ENCODE data around the gene VPS54.
A peak's percentile ranks its signal among the peaks of the same experiment; 100 is the strongest.

Gene VPS54

DNA sequence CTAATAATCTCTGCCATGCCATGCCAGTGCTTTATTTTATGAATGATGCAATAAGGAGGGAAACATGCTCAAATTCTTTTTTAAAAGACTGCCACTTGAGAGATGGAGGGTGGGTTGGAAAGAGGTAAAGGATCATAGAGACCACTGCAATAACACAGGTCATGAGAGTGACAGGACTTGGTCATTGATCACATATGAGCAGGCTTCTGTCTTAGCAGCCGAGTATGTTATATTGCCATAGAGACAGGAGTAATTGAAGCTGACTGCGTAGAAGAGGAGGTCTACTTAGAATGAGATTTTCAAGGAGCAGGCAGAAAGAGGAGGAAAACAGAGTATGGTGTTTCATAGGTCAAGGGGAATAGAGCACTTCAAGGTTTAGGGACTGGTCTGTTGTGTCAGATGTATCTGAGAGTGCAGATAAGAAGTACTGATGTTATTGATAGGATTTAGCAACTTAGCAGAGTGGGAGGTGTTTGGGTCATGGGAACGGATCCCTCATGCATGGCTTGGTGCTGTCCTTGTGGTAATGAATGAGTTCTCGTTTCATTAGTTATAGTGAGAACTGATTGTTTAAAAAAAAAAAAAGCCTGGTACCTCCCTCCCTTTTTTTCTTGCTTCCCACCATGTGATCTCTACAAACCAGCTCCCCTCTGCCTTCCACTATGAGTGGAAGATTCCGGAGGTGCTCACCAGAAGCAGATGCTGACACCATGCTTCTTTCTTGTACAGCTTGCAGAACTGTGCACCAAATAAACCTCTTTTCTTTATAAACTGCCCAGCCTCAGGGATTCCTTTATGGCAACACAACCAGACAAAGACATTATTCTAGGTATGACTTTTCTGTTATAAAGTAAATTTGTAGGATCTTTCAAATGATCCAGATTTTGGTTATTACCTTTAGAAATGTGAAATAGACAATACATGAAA, 144.8 kb downstream of the VPS54 start:
- H3K4me3 ChIP-seq (replicated peaks in 1 of 2; ENCODE audit: low read depth in 2 of 2, low read length in 2 of 2): no peak overlapping the region
- DNase-seq (ENCODE audit: low read depth in 2 of 2): no peak
- TF ChIP-seq, protein P1, sequence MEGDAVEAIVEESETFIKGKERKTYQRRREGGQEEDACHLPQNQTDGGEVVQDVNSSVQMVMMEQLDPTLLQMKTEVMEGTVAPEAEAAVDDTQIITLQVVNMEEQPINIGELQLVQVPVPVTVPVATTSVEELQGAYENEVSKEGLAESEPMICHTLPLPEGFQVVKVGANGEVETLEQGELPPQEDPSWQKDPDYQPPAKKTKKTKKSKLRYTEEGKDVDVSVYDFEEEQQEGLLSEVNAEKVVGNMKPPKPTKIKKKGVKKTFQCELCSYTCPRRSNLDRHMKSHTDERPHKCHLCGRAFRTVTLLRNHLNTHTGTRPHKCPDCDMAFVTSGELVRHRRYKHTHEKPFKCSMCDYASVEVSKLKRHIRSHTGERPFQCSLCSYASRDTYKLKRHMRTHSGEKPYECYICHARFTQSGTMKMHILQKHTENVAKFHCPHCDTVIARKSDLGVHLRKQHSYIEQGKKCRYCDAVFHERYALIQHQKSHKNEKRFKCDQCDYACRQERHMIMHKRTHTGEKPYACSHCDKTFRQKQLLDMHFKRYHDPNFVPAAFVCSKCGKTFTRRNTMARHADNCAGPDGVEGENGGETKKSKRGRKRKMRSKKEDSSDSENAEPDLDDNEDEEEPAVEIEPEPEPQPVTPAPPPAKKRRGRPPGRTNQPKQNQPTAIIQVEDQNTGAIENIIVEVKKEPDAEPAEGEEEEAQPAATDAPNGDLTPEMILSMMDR (IDR thresholded peaks at IDR 0.05; ENCODE audit: low read depth, low read length): no peak

DNA sequence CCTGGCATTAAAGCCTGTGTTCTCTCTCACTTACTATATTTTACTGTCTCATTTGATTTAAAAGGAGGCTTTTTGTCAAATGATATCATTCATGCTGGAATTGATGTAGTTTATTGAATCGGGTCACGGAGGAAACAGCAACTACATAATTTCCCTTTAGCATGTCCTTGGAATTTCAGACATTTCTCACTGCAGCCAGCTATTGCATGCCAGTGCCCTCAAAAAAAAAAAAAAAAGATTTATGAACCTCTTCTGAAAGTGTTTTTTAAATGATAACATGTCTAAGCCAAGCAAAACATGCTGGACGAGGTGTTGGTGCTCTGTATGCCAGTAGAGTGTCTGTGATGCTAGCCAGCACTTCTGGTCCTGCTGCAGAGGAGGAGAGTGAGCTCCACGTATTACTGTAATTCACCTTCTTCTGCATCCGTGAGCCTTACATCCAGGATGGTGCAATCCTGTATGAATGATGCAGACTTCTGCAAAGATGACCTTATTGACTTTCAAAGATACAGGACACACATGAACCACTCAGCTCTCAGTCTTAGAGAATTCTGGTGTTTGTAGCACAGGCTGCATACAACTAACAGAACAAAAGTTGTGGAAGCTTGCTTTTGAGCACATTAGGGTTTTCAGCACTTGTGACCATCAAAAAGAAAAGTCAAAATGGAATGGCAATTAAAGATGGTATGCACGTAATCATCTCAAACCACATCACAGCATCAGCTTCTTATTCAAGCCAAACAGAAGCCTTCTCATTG, 146.5 kb downstream of the VPS54 start:
- DNase-seq (ENCODE audit: low read depth in 2 of 2): peak in 1 of 2 donors; percentile 40
- H3K4me3 ChIP-seq (replicated peaks in 1 of 2; ENCODE audit: low read depth in 2 of 2, low read length in 2 of 2): no peak overlapping the region
- TF ChIP-seq, protein P1 (IDR thresholded peaks at IDR 0.05; ENCODE audit: low read depth, low read length): no peak

DNA sequence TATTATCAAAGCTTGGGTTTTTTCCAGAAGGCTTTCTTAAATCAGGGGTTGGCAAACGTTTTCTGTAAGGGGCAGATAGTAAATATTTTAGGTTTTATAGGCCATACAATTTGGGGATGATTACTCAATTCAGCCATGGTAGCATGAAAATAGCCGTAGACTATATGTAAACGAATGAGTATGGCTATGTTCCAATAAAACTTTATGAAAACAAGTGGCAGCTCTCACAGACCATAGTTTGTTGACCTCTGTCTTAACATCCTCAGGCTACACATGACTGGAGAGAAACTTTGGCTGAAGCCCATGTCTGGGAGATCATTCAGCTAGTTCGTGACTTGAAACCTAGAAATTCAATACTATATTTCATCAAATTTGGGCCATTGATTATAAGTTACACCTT, 147.4 kb downstream of the VPS54 start:
- H3K4me3 ChIP-seq (replicated peaks in 1 of 2; ENCODE audit: low read depth in 2 of 2, low read length in 2 of 2): no peak overlapping the region
- TF ChIP-seq, protein P1 (IDR thresholded peaks at IDR 0.05; ENCODE audit: low read depth, low read length): no peak
- no peak for DNase-seq (ENCODE audit: low read depth in 2 of 2)

DNA sequence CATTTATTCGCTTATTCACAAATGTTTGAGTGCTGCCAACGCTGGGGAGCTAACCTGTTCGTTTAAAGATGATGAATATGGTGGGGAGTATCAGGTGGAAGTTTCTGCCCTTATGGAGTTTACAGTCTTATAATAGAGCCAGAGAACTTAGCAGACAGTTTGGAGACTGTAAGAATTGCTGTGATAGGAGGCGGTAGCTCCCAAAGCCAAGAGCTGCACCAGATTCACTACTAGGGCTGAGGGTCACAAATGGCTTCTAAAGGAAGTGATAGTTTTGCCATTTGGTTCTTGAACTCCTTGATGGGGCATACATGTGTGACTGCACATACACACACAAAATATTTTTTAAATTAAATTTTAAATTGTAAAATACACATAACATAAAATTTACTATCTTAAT, 148.5 kb downstream of the VPS54 start:
- TF ChIP-seq, protein P1 (IDR thresholded peaks at IDR 0.05; ENCODE audit: low read depth, low read length): no peak
- H3K4me3 ChIP-seq (replicated peaks in 1 of 2; ENCODE audit: low read depth in 2 of 2, low read length in 2 of 2): no peak overlapping the region
- no peak for DNase-seq (ENCODE audit: low read depth in 2 of 2)

DNA sequence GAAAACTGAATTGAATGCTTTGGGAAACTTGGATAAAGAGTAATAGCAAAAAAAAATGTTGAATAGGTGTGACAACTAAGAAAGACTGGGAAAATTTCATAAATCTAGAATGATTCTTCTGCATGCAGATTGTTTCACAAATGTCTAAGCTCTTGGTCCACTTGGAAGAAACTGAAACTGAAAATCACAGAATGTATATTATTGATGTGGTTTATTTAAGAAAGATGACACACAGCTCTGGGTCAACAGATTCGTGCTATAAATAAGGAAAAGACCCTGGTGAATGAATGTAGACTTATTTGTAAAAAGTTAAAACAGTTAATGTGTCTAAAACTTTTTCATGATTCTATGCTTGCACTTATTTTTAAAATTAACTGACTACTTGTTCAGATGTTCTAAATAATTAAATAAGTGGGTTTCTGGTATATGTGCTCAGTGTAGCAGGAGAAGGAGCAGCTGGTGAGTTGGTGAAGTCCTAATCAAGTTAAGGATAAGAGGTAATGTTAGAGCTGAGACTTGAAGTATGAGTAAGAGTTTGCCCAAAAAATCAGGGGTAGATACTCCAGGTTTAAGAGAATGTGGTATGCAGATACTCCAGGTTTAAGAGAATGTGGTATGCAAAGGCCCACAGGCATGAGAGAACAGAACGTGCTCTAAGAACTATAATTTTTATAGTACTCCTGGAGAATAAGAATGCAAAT, 153.1 kb downstream of the VPS54 start:
- TF ChIP-seq, protein P1 (IDR thresholded peaks at IDR 0.05; ENCODE audit: low read depth, low read length): no peak
- H3K4me3 ChIP-seq (replicated peaks in 1 of 2; ENCODE audit: low read depth in 2 of 2, low read length in 2 of 2): no peak overlapping the region
- DNase-seq (ENCODE audit: low read depth in 2 of 2): no peak

DNA sequence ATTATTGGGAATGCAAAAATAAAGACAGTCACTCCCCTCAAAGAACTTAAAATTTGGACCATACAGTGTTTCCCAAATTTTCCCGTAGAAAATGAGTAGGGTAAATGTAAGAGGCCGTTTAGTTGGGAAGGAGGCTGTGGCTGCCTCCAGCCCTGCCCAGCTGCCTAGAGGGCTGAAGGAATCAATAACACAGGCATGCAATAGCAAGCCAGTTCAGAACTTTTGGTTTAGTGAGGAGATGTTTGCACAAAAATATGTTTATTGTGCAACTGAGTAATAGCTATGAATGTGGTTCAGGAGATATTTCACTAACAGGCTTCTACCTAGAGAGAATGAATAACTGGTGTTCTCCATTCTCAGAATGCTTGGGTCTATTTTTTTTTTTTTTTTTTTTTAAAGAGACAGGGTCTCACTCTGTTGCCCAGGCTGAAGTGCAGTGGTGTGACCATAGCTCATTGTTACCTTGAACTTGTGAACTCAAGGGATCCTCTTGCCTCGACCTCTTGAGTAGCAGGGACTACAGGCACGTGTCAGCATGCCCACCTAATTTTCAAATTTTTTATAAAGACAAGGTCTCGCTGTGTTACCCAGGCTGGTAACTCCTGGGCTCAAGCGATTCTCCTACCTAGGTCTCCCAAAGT, 153.9 kb downstream of the VPS54 start:
- TF ChIP-seq, protein P1 (IDR thresholded peaks at IDR 0.05; ENCODE audit: low read depth, low read length): no peak
- peak in 1 of 2 donors; percentile 36 for DNase-seq (ENCODE audit: low read depth in 2 of 2)
- H3K4me3 ChIP-seq (replicated peaks in 1 of 2; ENCODE audit: low read depth in 2 of 2, low read length in 2 of 2): no peak overlapping the region
